Measurements from ENCODE around the gene ATP11A.

The ATP11A gene

GRCh38 chr13:112838038-112838841 lies 148.4 kb downstream of the ATP11A start:
- Histone ChIP-seq H3K4me1 (ENCODE audit: control insufficient read depth in 1 of 2, insufficient read depth in 2 of 2, low read length in 2 of 2) (peaks cover 0 to 3% of the 10 kb centered on the region in 2 experiments), H3K79me1 (ENCODE audit: low read length) (no peaks in the 10 kb centered on the region), H3K9me3 (ENCODE audit: insufficient read depth, low read depth, low read length) (peaks cover 2% of the 10 kb centered on the region), H3K27me3 (ENCODE audit: insufficient read depth, low read length) (no peaks in the 10 kb centered on the region), H4K91ac (ENCODE audit: low read depth, low read length) (no peak overlapping the region), H2AK5ac (ENCODE audit: low read length) (no peak overlapping the region), H3K4ac (ENCODE audit: low read depth, low read length) (no peak overlapping the region), H2AFZ (ENCODE audit: insufficient read depth, low read length, poor library complexity) (no peak overlapping the region), H3K36me3 (ENCODE audit: control insufficient read depth in 1 of 2, insufficient read depth in 2 of 2, low read length in 2 of 2) (peaks cover 64 to 66% of the 10 kb centered on the region in 2 experiments), H3K27ac (ENCODE audit: low read depth, low read length) (no peak overlapping the region), H4K8ac (ENCODE audit: low read depth, low read length) (no peak overlapping the region), H2BK120ac (ENCODE audit: insufficient read depth, low read length, poor library complexity) (no peak overlapping the region), H2BK12ac (ENCODE audit: low read length) (no peak overlapping the region), H4K12ac (ENCODE audit: low read depth, low read length) (no peak overlapping the region), H3K14ac (ENCODE audit: low read length) (no peak overlapping the region), H3K4me3 (ENCODE audit: low read depth, low read length) (no peak overlapping the region), H3K4me2 (ENCODE audit: low read length) (no peak overlapping the region), H3K23ac (ENCODE audit: low read length) (no peak overlapping the region), H3K79me2 (ENCODE audit: control insufficient read depth, insufficient read depth, low read length, poor library complexity) (no peaks in the 10 kb centered on the region), H3K9ac (ENCODE audit: low read length) (no peak overlapping the region), H2BK5ac (ENCODE audit: low read depth, low read length, poor library complexity) (no peak overlapping the region), H3K18ac (ENCODE audit: low read length) (no peak overlapping the region)
- WGBS (ENCODE audit: extremely low coverage, insufficient coverage, insufficient read length), result no CpG with 5 or more reads among the region's 35 CpGs
- DNase-seq, result peak in 1 of 2 donors; percentile 28

- Histone ChIP-seq H3K23ac (ENCODE audit: low read length) (no peak overlapping the region), H3K9ac (ENCODE audit: low read length) (no peak overlapping the region), H3K79me2 (ENCODE audit: control insufficient read depth, insufficient read depth, low read length, poor library complexity) (no peaks in the 10 kb centered on the region), H3K4me3 (ENCODE audit: low read depth, low read length) (no peak overlapping the region), H3K18ac (ENCODE audit: low read length) (no peak overlapping the region), H3K4ac (ENCODE audit: low read depth, low read length) (no peak overlapping the region), H3K4me2 (ENCODE audit: low read length) (no peak overlapping the region), H2AFZ (ENCODE audit: insufficient read depth, low read length, poor library complexity) (no peak overlapping the region), H4K8ac (ENCODE audit: low read depth, low read length) (no peak overlapping the region), H3K9me3 (ENCODE audit: insufficient read depth, low read depth, low read length) (peaks cover 2% of the 10 kb centered on the region), H2BK120ac (ENCODE audit: insufficient read depth, low read length, poor library complexity) (no peak overlapping the region), H3K14ac (ENCODE audit: low read length) (no peak overlapping the region), H2BK5ac (ENCODE audit: low read depth, low read length, poor library complexity) (no peak overlapping the region), H3K79me1 (ENCODE audit: low read length) (no peaks in the 10 kb centered on the region), H3K4me1 (ENCODE audit: control insufficient read depth in 1 of 2, insufficient read depth in 2 of 2, low read length in 2 of 2) (peaks cover 0 to 3% of the 10 kb centered on the region in 2 experiments), H3K27me3 (ENCODE audit: insufficient read depth, low read length) (no peaks in the 10 kb centered on the region), H2AK5ac (ENCODE audit: low read length) (no peak overlapping the region), H3K36me3 (ENCODE audit: control insufficient read depth in 1 of 2, insufficient read depth in 2 of 2, low read length in 2 of 2) (peaks cover 66% of the 10 kb centered on the region in 2 experiments), H3K27ac (ENCODE audit: low read depth, low read length) (no peak overlapping the region), H2BK12ac (ENCODE audit: low read length) (no peak overlapping the region), H4K12ac (ENCODE audit: low read depth, low read length) (no peak overlapping the region), H4K91ac (ENCODE audit: low read depth, low read length) (no peak overlapping the region)
- WGBS (ENCODE audit: extremely low coverage, insufficient coverage, insufficient read length), result no CpG with 5 or more reads among the region's 7 CpGs
- no peak for DNase-seq
Observed at GRCh38 chr13:112838842-112839117, 148.9 kb downstream of the ATP11A start.

GRCh38 chr13:112839356-112840105 lies 149.7 kb downstream of the ATP11A start:
- Histone ChIP-seq H2AK5ac (ENCODE audit: low read length) (no peak overlapping the region), H2AFZ (ENCODE audit: insufficient read depth, low read length, poor library complexity) (no peak overlapping the region), H4K91ac (ENCODE audit: low read depth, low read length) (no peak overlapping the region), H3K79me1 (ENCODE audit: low read length) (no peaks in the 10 kb centered on the region), H3K4me3 (ENCODE audit: low read depth, low read length) (no peak overlapping the region), H2BK5ac (ENCODE audit: low read depth, low read length, poor library complexity) (no peak overlapping the region), H3K18ac (ENCODE audit: low read length) (no peak overlapping the region), H3K27me3 (ENCODE audit: insufficient read depth, low read length) (no peaks in the 10 kb centered on the region), H3K36me3 (ENCODE audit: control insufficient read depth in 1 of 2, insufficient read depth in 2 of 2, low read length in 2 of 2) (peaks cover 68 to 69% of the 10 kb centered on the region in 2 experiments), H3K4me1 (ENCODE audit: control insufficient read depth in 1 of 2, insufficient read depth in 2 of 2, low read length in 2 of 2) (peaks cover 0 to 3% of the 10 kb centered on the region in 2 experiments), H3K9me3 (ENCODE audit: insufficient read depth, low read depth, low read length) (no peaks in the 10 kb centered on the region), H3K14ac (ENCODE audit: low read length) (no peak overlapping the region), H3K9ac (ENCODE audit: low read length) (no peak overlapping the region), H3K79me2 (ENCODE audit: control insufficient read depth, insufficient read depth, low read length, poor library complexity) (no peaks in the 10 kb centered on the region), H3K4ac (ENCODE audit: low read depth, low read length) (no peak overlapping the region), H2BK12ac (ENCODE audit: low read length) (no peak overlapping the region), H3K23ac (ENCODE audit: low read length) (no peak overlapping the region), H4K12ac (ENCODE audit: low read depth, low read length) (no peak overlapping the region), H4K8ac (ENCODE audit: low read depth, low read length) (no peak overlapping the region), H3K27ac (ENCODE audit: low read depth, low read length) (no peak overlapping the region), H3K4me2 (ENCODE audit: low read length) (no peak overlapping the region), H2BK120ac (ENCODE audit: insufficient read depth, low read length, poor library complexity) (no peak overlapping the region)
- no CpG with 5 or more reads among the region's 12 CpGs for WGBS (ENCODE audit: extremely low coverage, insufficient coverage, insufficient read length)
- DNase-seq, result peak; percentile 52 to 80

DNA sequence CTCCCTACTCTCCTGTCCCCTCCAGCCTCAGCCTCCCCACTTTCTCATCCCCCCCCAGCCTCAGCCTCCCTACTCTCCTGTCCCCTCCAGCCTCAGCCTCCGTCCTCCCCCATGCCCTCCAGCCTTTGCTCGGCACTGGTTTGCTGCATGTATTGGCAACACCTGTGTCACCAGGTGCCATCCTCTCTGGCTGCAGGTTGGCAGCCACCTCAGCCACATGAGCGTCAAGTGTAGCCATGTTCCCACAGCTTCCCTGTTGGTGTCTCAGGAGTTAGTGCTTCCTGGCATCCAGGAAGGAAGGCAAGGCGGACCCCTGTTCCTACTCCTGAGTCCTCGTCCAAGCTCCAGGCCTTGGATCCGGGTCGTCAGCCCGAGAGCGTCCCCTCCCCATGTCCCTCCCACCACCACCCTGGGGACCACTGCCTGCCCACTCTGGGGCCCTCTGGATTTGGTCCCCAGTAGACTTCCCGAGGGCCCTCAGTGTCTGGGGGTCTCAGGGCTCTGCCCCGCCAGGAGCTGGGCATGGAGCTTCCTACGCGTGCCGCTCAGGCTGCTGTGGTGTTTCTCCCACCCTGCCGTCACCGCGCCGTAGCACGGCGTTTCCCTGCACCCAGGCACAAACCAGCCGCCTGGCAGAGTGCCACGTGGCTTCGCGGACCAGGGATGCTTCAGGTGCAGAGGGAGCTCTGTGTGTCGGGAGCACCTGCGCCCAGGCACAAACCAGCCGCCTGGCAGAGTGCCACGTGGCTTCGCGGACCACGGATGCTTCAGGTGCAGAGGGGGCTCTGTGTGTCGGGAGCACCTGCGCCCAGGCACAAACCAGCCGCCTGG lies 150.8 kb downstream of the ATP11A start:
- H3K14ac ChIP-seq (ENCODE audit: low read length), result no peak overlapping the region
- H4K12ac ChIP-seq (ENCODE audit: low read depth, low read length), result no peak overlapping the region
- peaks cover 64 to 66% of the 10 kb centered on the region in 2 experiments for H3K36me3 ChIP-seq (ENCODE audit: control insufficient read depth in 1 of 2, insufficient read depth in 2 of 2, low read length in 2 of 2)
- H2BK12ac ChIP-seq (ENCODE audit: low read length), result no peak overlapping the region
- no peak overlapping the region for H2BK120ac ChIP-seq (ENCODE audit: insufficient read depth, low read length, poor library complexity)
- H3K27me3 ChIP-seq (ENCODE audit: insufficient read depth, low read length), result no peaks in the 10 kb centered on the region
- no peak overlapping the region for H2AK5ac ChIP-seq (ENCODE audit: low read length)
- H3K4ac ChIP-seq (ENCODE audit: low read depth, low read length), result no peak overlapping the region
- no peak overlapping the region for H3K9ac ChIP-seq (ENCODE audit: low read length)
- no peak overlapping the region for H4K91ac ChIP-seq (ENCODE audit: low read depth, low read length)
- no peak overlapping the region for H3K4me3 ChIP-seq (ENCODE audit: low read depth, low read length)
- no peak for DNase-seq
- no peak overlapping the region for H3K4me2 ChIP-seq (ENCODE audit: low read length)
- H2BK5ac ChIP-seq (ENCODE audit: low read depth, low read length, poor library complexity), result no peak overlapping the region
- no peak overlapping the region for H3K18ac ChIP-seq (ENCODE audit: low read length)
- H3K23ac ChIP-seq (ENCODE audit: low read length), result no peak overlapping the region
- H4K8ac ChIP-seq (ENCODE audit: low read depth, low read length), result no peak overlapping the region
- peaks cover 0 to 3% of the 10 kb centered on the region in 2 experiments for H3K4me1 ChIP-seq (ENCODE audit: control insufficient read depth in 1 of 2, insufficient read depth in 2 of 2, low read length in 2 of 2)
- no peaks in the 10 kb centered on the region for H3K79me1 ChIP-seq (ENCODE audit: low read length)
- no CpG with 5 or more reads among the region's 34 CpGs for WGBS (ENCODE audit: extremely low coverage, insufficient coverage, insufficient read length)
- no peaks in the 10 kb centered on the region for H3K9me3 ChIP-seq (ENCODE audit: insufficient read depth, low read depth, low read length)
- no peak overlapping the region for H3K27ac ChIP-seq (ENCODE audit: low read depth, low read length)
- no peak overlapping the region for H2AFZ ChIP-seq (ENCODE audit: insufficient read depth, low read length, poor library complexity)
- H3K79me2 ChIP-seq (ENCODE audit: control insufficient read depth, insufficient read depth, low read length, poor library complexity), result no peaks in the 10 kb centered on the region
